GF-D8 (cell line): ENCODE measurements around the gene SLC13A4.

Experiments
- DNase-seq: peaks from one replicate; lab custom pipeline; 2025; lab: John Stamatoyannopoulos, UW

The SLC13A4 gene

GRCh38 chr7:135719688-135720087, 8.3 kb downstream of the SLC13A4 start:
- no peak for DNase-seq

DNA sequence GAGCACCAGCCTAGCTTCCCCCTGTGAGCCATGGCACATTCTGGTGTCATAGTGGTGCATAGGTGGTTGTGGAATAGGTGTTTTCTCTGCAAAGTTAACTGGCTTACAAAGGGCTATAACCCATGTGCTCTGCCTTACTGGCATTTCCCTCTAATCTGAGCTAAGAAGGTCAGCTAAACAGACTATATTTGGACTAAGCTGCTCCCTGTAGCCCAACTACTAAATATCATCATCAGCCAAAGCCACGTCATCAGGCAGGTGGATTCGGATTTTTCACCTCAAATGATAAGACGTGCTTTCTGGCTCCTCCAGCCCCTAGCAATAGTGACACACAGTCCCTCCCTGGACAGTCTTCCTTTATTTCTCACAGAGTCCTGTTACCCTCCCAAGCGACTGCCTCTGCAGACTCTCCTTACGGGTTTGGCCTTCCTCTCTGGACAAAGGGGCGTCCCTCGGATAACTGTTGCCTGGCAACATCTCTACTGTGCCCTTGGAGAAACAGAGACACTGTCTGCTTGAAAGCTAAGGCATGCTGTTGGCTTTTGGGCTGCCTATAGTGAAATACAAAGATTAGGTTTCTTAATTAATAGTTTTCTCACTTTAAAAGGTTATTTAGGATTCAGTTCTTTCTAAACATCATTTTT, 9.1 kb downstream of the SLC13A4 start:
- no peak for DNase-seq

DNA sequence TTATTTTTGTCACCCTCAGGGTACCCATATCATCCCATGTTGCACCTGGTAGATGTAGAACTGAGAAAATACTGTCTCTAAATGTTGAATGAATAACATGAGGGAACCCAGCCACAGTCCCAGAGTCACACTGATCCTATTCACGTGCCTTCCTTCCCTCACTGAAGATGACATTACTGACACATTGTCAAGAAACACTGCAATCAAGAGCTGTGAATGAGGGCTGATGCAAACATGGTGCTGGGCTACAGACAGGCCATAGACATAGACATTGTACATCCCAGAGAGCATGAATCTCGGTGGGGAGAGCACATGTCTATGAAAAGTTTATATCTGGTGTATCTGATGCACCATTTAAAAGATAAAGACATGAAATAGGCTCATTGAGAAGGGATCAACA, 9.8 kb downstream of the SLC13A4 start:
- DNase-seq: no peak

DNA sequence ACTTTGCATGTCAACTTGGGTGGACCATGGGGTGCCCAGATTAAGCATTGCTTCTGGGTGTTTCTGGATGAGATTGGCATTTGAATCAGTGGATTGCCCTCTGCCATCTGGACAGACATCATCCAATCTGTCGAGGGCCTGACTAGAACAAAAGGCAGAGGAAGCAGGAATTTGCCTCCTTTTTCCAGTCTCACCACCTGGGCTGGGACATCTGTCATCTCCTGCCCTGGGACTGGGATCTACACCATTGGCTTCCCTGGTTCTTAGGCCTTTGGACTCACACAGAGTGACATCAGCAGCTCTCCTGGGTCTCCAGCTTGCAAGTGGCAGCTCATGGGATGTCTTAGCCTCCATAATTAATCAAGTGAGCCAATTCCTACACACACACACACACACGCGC, 10.3 kb downstream of the SLC13A4 start:
- DNase-seq: no peak

DNA sequence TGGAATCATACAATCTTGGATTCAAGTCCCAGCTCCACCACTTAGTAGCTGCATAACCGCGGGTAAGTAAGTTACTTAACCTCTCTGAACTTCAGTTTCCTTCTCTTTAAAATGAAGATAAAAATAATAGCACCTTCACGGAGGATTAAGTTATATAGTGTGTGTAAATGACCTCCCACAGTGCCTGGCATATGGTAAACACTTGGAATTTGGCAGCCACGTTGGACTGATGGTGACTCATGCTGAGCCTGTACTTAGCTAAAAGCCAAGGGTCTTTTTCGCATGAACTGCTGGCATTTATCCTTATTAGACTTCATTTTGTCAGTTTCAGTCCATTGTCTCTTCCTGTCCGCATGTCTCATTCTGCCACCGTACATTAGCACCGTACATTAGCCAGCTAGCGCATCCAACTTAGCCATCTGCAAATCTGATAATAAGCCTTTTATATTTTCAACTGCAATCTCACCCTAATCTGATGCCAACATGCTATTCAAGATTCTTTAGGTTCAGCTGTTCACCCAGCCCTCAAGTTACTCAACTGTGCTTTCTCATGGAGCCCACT, 11.2 kb downstream of the SLC13A4 start:
- DNase-seq: no peak

GRCh38 chr7:135715673-135716072, 12.3 kb downstream of the SLC13A4 start:
- DNase-seq: no peak

- DNase-seq: no peak
These were observed 12.9 kb downstream of the SLC13A4 start for GRCh38 chr7:135715055-135715522.

- no peak for DNase-seq
These were observed 13.4 kb downstream of the SLC13A4 start for GRCh38 chr7:135714534-135715009.

GRCh38 chr7:135713836-135714470, 14.0 kb downstream of the SLC13A4 start:
- no peak for DNase-seq

GRCh38 chr7:135712796-135713195, 15.2 kb downstream of the SLC13A4 start:
- DNase-seq: no peak

DNA sequence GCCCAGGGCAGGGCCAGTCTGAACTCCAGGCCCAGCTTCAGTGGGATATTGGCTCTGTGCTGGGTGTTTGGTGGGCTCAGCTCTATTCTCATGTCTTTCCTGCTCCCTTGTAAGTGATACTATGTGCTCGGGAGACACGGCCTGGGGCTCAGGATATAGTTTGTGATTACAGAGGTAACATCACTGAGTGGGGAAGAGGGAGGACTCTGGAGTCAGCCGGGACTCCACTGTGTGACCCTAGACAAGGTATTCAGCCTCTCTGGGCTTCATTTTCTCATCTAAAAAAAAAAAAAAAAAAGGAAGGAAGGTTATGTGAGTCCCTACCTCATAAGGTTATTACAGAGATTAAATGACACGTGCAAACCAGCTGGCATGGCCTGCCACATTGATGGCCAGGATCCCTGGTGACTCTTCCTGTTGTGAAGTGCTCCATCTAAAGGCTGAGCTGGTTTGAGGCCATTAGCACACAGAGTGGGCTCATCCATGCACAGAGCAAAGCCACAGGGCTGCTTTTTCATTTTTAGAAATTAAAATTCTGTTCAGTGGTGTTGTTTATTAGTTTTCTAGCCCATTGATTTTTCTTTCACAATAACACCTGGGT, 15.7 kb downstream of the SLC13A4 start:
- DNase-seq: no peak

- no peak for DNase-seq
These were observed 16.9 kb downstream of the SLC13A4 start for GRCh38 chr7:135711139-135711469.

- DNase-seq: no peak
These were observed 17.4 kb downstream of the SLC13A4 start for GRCh38 chr7:135710417-135711138.

DNA sequence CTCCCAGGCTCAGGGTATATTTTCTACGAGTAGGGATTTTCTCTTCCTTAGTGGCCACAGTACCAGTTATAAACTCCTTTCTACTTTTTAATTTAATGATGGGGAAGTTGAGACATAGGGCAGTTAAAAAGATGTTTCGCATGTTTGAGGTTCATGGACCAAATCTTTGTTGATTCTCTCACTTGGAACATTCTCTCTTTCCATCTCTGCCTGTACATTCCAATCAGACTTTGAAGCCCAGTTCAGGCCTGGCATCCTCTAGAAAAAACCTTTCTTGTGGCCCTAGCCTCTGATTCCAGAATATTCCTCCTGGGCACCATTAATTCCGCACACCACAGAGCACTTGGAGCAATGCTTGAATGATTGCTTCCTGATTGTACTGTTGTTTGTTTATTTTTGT, 18.5 kb downstream of the SLC13A4 start:
- no peak for DNase-seq

DNA sequence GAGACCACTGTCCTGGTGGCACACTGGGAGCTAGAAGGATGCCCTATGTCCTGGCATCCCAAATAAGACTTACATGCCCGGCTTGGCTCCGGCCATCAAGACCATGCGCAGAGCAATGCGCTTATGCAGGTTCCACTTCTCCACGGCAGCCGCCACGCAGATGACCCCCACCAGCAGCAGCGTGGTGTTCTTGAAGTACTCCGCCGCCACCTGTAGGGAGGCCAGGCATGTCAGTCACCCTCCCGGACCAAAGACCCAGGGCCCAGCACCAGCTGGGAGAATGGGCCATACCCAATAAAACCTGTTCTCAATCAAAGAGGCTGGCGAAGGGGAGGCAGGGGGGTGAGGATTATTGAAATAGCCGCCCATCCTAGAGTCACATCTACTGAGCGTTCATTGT, 19.9 kb downstream of the SLC13A4 start:
- DNase-seq: no peak

- DNase-seq: no peak
These were observed 20.4 kb downstream of the SLC13A4 start for GRCh38 chr7:135707570-135707966.

DNA sequence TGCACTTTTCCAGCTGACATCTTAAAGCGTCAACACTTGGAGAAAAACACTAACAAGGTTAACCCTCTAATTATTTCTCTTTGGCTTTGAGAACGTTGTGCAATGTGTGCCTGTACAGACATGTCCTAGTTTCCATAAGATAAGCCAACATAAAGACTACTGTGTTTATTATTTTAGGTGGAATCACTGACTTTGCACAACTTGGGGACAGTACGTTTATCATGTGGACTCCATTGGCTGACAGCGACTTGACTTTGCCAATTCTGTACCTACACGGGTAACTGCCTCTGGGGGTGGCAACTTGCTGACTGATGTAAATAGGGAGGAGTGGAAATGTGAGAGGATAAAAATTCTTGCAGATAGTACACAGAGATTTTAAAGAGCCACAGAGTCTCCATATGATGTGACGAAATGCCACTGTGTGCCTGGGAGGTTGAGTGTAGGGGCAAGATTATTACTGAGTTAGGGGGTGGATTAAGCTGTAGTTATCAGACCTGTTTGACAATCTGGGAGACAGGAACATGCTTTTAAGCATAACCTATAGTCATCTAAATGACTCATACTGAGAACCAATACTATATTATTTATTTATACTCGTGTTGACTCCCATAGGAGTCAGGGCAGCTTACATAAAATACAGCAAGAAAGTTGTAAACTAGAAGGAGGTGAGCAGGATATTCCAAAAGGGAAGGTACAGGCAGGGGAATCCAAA, 21.0 kb downstream of the SLC13A4 start:
- no peak for DNase-seq

- DNase-seq: no peak
These were observed 21.8 kb downstream of the SLC13A4 start for GRCh38 chr7:135706038-135706742.

DNA sequence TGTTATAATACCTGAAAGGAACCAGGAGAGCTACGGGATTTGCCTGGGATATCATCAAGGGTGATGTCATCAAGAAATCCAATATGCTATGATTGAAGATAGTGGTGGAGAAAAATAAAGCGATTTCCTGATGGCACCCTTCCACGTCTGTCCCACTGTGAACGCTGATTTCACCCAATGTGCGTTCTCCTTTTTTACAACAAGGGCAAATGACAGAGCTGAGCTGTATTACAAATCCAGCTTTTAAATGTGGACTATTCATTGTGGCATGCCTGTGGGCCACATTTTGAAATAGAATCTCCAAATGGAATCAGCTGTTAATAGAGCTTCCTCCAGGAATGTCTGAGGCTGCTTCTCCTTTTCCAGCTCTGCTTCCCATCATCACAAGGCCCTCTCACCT, 23.3 kb downstream of the SLC13A4 start:
- no peak for DNase-seq

GRCh38 chr7:135704074-135704473, 23.9 kb downstream of the SLC13A4 start:
- DNase-seq: no peak
